NCI-H1436 (cell line): Measurements from ENCODE around the gene SLC47A2.

Experiments
- DNase-seq: peaks from one replicate; lab custom pipeline; 2025; lab: John Stamatoyannopoulos, UW

Gene SLC47A2

DNA sequence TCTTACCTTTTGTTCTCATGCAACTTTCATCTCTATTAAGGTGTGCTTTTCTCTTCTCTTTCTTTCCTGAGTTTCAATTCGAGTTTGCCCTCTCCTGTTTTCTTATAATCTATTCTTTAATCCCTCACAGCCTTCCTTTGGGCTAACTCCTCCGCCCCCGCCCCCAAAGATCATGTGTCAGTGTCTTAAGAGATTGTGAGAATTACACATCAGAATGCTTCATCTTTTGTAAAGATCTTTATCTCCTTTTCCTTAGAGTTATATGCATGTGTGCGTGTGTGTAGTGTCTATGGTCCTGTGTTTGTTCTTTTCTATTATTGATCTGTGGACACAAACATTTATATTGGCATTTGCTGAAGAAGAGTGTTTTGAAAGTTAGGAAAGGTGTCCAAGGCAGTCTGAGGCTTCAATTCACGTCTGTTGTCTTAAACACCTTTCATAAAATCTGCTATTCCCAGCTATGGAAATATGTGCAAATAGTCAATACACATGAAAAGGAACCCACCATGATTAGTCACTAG, 74.0 kb downstream of the SLC47A2 start:
- no peak for DNase-seq

DNA sequence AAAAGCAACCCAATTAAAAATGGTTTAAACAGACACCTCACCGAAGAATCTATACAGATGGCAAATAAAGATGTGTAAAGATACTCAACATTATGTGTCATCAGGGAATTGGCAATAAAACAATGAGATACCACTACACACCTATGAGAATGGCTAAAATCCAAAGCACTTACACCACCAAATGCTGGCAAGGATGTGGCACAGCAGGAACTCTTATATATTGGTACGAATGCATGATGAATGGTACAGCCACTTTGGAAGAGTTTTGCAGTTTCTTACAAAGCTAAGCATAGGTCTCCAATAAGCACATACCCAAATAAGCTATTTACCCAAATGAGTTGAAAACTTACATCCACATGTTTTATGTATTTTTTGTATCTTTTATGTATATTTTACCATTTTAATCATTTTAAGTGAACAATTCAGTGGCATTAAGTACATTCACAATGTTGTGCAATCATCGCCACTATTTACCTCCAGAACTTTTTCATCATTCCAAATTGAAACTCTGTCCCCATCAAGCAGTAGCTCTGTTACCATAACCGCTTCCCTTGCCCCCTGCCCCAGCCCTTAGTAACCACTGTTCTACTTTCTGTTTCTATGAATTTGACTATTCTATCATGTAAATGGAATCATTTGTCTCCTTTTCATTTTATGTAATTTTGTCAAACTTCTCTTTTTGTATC, 74.6 kb downstream of the SLC47A2 start:
- no peak for DNase-seq

DNA sequence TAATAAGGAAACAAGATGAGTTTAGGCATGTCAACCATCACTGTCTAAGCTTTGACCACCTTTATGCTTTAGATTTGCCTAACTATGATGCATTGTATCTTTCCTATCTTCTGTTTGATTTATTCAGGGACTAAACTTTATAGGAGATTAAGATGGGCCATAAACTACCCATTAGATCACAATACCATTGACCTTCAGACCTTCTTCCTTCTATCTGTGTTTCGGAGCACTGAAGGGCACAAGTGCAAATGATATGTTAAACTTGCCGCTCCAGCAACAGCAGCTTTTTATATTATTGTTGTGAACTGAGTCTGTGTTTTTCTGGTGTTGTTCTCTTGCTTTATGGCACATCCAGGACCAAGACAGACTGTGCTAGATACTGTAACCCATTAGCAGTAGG, 84.5 kb downstream of the SLC47A2 start:
- DNase-seq: no peak

DNA sequence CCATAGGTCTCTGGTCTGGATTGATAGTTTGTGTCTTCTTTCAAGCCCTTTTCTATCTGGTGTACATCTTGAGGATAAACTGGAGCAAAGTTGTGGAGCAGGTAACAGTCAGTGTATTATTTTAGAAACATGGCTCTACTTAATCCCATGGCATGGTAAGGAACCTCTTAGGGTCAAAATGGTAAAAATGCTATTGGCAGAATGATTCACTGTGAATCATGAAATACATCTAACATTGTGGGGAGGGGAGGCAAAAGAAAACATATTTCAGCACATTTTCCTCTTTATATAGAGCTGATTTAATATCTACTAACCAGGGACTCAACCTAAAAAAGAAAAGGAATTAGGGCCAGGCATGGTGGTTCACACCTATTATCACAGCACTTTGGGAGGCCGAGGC, 85.7 kb downstream of the SLC47A2 start:
- DNase-seq: no peak

DNA sequence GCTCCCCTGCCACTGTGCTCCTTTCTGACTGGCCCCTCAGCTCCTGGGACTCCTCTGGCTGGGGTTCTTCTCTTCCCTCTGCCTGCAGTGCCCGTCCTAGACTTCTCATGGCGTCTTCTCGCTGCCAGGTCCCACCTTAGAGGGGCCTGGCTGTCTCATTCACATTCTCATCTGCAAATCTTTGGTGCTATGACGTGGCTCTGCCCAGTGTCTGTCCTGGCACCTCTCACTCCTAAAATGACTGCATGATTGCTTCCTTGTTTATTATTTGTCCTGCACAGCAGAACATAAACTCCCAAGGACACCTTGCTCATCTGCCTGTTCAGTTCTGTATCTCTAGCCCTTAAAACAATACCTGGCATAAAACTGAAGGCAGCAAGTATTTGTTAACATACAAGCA, 86.3 kb downstream of the SLC47A2 start:
- no peak for DNase-seq

DNA sequence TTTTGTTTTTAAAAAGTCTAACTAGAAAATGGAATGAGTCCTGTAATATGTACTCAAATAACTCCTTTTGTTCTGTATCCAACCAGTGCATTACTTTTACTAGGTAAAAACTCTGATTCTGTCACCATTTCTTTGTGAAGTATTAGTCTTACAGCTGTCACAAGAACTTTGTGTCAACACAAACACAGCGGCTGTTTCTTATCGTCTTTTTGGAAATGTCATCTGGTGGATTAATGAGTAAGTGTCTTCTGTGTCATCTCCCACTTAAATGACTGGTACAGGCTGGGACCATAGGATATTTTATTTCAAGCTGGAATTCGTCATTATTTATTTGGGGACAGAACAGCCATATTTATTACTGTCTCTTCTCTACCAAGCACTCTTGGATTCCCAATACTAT, 86.9 kb downstream of the SLC47A2 start:
- no peak for DNase-seq
